Astrocyte of the cerebellum (primary cell): ENCODE data around the gene FSTL4.

Experiments used
- DNase-seq: peaks from one replicate; pipeline ENCODE4 v3.0.0-alpha.2; 2011; ENCODE audit warnings: low read depth
- H3K4me3 ChIP-seq: 2 replicates; pipeline ENCODE4 v1.5.1; 2011; ENCODE audit warnings: mild to moderate bottlenecking, low read depth, low read length, moderate library complexity
- CTCF ChIP-seq: IDR thresholded peaks from 2 replicates; pipeline ENCODE4 v1.5.1; 2012; ENCODE audit warnings: low read length, low read depth, moderate library complexity, mild to moderate bottlenecking; ENCODE audit errors: missing control alignments
- in situ Hi-C: cut with HindIII; loops from 2 replicates; pipeline ENCODE4 v1.10.0; 2017; ENCODE audit warnings: low sequenced_read_pairs

The FSTL4 gene

GRCh38 chr5:133393776-133394476 lies 218.4 kb downstream of the FSTL4 start:
- no peak for DNase-seq
- TF ChIP-seq CTCF, result no peak
- no peak overlapping the region for H3K4me3 ChIP-seq
- in situ Hi-C loops, result no loop called here

GRCh38 chr5:133392448-133392847 lies 219.9 kb downstream of the FSTL4 start:
- in situ Hi-C loops, result no loop called here
- TF ChIP-seq CTCF, result no peak
- DNase-seq, result no peak
- H3K4me3 ChIP-seq, result no peak overlapping the region

GRCh38 chr5:133391354-133392136 lies 220.8 kb downstream of the FSTL4 start:
- DNase-seq, result no peak
- in situ Hi-C loops, result no loop called here
- no peak overlapping the region for H3K4me3 ChIP-seq
- TF ChIP-seq CTCF, result no peak

DNA sequence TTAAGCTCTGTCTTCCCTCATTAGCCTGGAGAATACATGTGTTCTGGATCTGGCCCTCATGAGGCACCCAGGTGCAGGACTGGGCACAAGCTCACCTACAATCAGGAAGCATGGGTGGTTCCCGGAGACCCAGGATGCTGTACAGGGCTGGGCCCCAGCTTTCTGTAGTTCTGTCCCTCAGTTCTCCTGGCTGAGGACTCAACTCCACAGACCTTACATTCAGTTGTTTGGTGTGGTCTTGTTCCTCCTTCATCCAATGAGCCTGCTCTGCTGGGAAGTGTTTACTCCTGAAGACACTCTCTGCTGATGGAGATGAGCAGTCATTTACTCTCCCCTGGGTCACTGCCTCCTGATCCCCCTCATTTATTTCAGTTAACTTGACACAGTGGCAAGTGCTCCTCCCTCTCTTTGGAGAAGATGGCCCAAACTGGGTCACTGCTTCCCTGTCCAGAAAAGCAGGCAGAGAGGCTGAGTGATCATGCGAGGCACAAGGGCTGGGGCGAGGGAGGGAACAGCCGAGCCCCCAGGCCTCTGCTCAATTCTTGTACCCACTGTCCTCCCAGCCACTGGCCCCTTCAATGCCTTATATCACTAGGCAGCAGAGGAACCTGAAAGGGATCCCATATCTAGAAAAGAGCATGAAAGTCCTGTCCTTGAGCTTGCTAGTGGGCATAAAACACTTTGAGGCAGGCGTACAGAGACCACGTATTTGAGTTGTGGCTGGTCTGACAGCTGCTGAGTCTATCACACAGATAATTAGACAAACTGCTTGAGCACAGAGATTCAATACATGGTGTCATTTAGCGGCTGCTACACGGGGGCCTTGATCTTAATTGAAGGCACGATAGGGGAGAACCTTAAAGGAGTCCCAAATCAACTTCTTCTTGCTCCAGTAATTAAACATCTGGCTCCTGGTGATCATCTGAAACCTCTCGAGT lies 221.7 kb downstream of the FSTL4 start:
- DNase-seq, result no peak
- H3K4me3 ChIP-seq, result no peak overlapping the region
- in situ Hi-C loops, result no loop called here
- TF ChIP-seq CTCF, result no peak

DNA sequence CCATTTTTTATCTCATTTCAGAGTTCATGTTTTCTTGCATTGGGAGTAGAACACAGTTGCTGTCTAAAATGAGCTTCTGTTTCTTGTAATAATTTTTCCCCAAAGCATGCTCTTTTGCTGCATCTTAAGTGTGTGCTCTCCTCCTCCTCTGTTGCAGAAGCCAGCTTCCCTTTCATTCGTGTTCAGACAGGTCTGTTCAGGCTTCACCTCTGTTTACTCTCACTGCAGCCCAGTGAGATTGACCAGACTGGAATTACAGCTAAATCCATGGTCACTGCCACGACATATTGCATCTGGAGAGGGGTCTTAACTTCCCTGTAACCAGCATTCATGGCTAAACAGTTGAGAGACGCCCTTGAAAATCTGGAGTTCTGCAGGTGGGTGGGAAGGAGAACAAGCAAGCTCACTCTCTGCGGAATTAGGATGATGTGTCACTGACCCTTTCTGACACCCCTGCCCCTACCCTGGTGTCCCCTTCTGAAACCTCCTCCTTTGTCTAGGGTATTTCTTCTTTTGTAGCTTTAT lies 223.2 kb downstream of the FSTL4 start:
- TF ChIP-seq CTCF, result no peak
- in situ Hi-C loops, result no loop called here
- no peak for DNase-seq
- H3K4me3 ChIP-seq, result no peak overlapping the region

GRCh38 chr5:133387621-133388020 lies 224.7 kb downstream of the FSTL4 start:
- DNase-seq, result no peak
- in situ Hi-C loops, result no loop called here
- H3K4me3 ChIP-seq, result no peak overlapping the region
- TF ChIP-seq CTCF, result no peak
